ENCODE results near the gene TRIM45.
"Not testable (repeated sequence)": the region's sequence is repeated elsewhere in the genome, so short reads cannot be mapped to it uniquely, and the experiment has no call there.

TRIM45 gene

GRCh38 chr1:117121589-117122329 is at the start of gene TRIM45:
Gene TRIM45, minus strand, starts transcription at chr1:117121749. Its CDS starts 548 bp downstream, at chr1:117121201.
- TF ChIP-seq CTCF (IDR thresholded peaks at IDR 0.05; ENCODE audit: extremely low read depth, missing control alignments), result peak; percentile 68
- DNase-seq (ENCODE audit: low spot score), result peak; percentile 89

GRCh38 chr1:117169871-117170596 is 48.5 kb upstream of the TRIM45 start:
- TF ChIP-seq CTCF (IDR thresholded peaks at IDR 0.05; ENCODE audit: extremely low read depth, missing control alignments), result no peak
- no peak for DNase-seq (ENCODE audit: low spot score)

- TF ChIP-seq CTCF (IDR thresholded peaks at IDR 0.05; ENCODE audit: extremely low read depth, missing control alignments), result no peak
- DNase-seq (ENCODE audit: low spot score), result no peak
These were observed 45.9 kb upstream of the TRIM45 start for GRCh38 chr1:117167402-117167801.

- no peak for TF ChIP-seq CTCF (IDR thresholded peaks at IDR 0.05; ENCODE audit: extremely low read depth, missing control alignments)
- DNase-seq (ENCODE audit: low spot score), result no peak
These were observed 44.5 kb upstream of the TRIM45 start for GRCh38 chr1:117166076-117166475.

- DNase-seq (ENCODE audit: low spot score), result no peak
These were observed 42.7 kb upstream of the TRIM45 start for GRCh38 chr1:117164209-117164608.

GRCh38 chr1:117162816-117163215 is 41.3 kb upstream of the TRIM45 start:
- no peak for DNase-seq (ENCODE audit: low spot score)
- TF ChIP-seq CTCF (IDR thresholded peaks at IDR 0.05; ENCODE audit: extremely low read depth, missing control alignments), result no peak

More at GRCh38 chr1:117164209-117164608, 42.7 kb upstream of the TRIM45 start:
- no peak for TF ChIP-seq CTCF (IDR thresholded peaks at IDR 0.05; ENCODE audit: extremely low read depth, missing control alignments)

GRCh38 chr1:117161887-117162286 is 40.3 kb upstream of the TRIM45 start:
- DNase-seq (ENCODE audit: low spot score), result no peak
- TF ChIP-seq CTCF (IDR thresholded peaks at IDR 0.05; ENCODE audit: extremely low read depth, missing control alignments), result no peak

- DNase-seq (ENCODE audit: low spot score), result not testable (repeated sequence)
These were observed 29.8 kb upstream of the TRIM45 start for GRCh38 chr1:117151305-117151704.

All from GM20000 (cell line).